T-cell (primary cell): ENCODE results near the gene KCNK2. TPM values are rescaled to one million over a fixed set of nuclear protein-coding genes. Genes with fewer than 3 reads are reported as not detected.

Experiments used
- ATAC-seq, 4 experiments: fragments of 200-7000 bp in 3 of 4; fragments of 150-1000 bp in 1 of 4; cut with Tn5 transposase; replicated peaks in 1 of 4; 1 replicate in 3 of 4; 2 replicates in 1 of 4; pipeline ENCODE4 v1.10.0; 2021; ENCODE audit warnings: moderate library complexity in 3 of 4, mild to moderate bottlenecking in 2 of 4, moderate number of reproducible peaks in 1 of 4
- CTCF ChIA-PET, 2 donors: fragments of 300-600 bp; sonication (Branson Sonifier 250); formaldehyde crosslinking; loops; one replicate each; lab custom pipeline; 2022; ENCODE audit warnings: antibody characterized with exemption in 2 of 2; lab: Charles Lee
- POLR2A ChIA-PET, 2 donors: fragments of 300-600 bp; sonication (Branson Sonifier 250); formaldehyde crosslinking; loops; one replicate each; lab custom pipeline; 2022; ENCODE audit warnings: antibody characterized with exemption in 2 of 2; lab: Charles Lee
- DNase-seq, 35 experiments: peaks; one replicate each; pipeline versions ENCODE4 v3.0.0 to v3.0.0-alpha.2; 2013 to 2023
- H3K27ac ChIP-seq: one replicate; pipeline ENCODE4 v1.5.1; 2013; ENCODE audit warnings: low read length
- H3K27me3 ChIP-seq, 2 experiments: replicated peaks in 1 of 2; 1 replicate in 1 of 2; 2 replicates in 1 of 2; pipeline versions ENCODE4 v1.6.1 to v1.7.0; 2013; ENCODE audit warnings: low read length in 1 of 2, mixed read lengths in 1 of 2; ENCODE audit not compliant: control insufficient read depth in 2 of 2, insufficient read depth in 2 of 2; ENCODE audit errors: extremely low read depth in 1 of 2
- H3K36me3 ChIP-seq, 2 donors: 1 replicate in 1 of 2; 2 replicates in 1 of 2; pipeline versions ENCODE4 v1.6.1 to v1.7.0; 2013; ENCODE audit warnings: low read length in 1 of 2; ENCODE audit not compliant: control insufficient read depth in 2 of 2, insufficient read depth in 1 of 2; ENCODE audit errors: extremely low read depth in 1 of 2
- H3K4me1 ChIP-seq, 2 experiments: 1 replicate in 1 of 2; 2 replicates in 1 of 2; pipeline versions ENCODE4 v1.6.1 to v1.7.0; 2013; ENCODE audit warnings: low read length in 2 of 2, mixed read lengths in 1 of 2; ENCODE audit not compliant: insufficient read depth in 2 of 2, control insufficient read depth in 1 of 2; ENCODE audit errors: extremely low read depth in 1 of 2
- H3K4me3 ChIP-seq, 2 donors: 1 replicate in 1 of 2; 2 replicates in 1 of 2; pipeline versions ENCODE4 v1.5.1 to v1.7.0; 2013; ENCODE audit warnings: mild to moderate bottlenecking in 2 of 2, low read length in 1 of 2, moderate library complexity in 1 of 2; ENCODE audit not compliant: control insufficient read depth in 1 of 2; ENCODE audit errors: extremely low read depth in 1 of 2
- H3K9me3 ChIP-seq: 2 replicates; pipeline ENCODE4 v1.7.0; 2013
- H3K27ac Mint-ChIP-seq, 2 donors: one replicate each; pipeline ENCODE4 v1.8.0; 2020 to 2021; ENCODE audit warnings: mild to moderate bottlenecking in 2 of 2, mixed read lengths in 2 of 2
- H3K27me3 Mint-ChIP-seq, 2 donors: one replicate each; pipeline ENCODE4 v1.8.0; 2021 to 2022; ENCODE audit warnings: mixed read lengths in 2 of 2
- H3K36me3 Mint-ChIP-seq: one replicate; pipeline ENCODE4 v1.8.0; 2021; ENCODE audit warnings: mixed read lengths
- H3K4me1 Mint-ChIP-seq, 3 donors: one replicate each; pipeline ENCODE4 v1.8.0; 2020 to 2022; ENCODE audit warnings: mixed read lengths in 3 of 3, mild to moderate bottlenecking in 1 of 3
- H3K4me3 Mint-ChIP-seq, 3 donors: one replicate each; pipeline ENCODE4 v1.8.0; 2020 to 2022; ENCODE audit warnings: mild to moderate bottlenecking in 3 of 3, mixed read lengths in 3 of 3, moderate library complexity in 3 of 3
- H3K9me3 Mint-ChIP-seq, 3 donors: one replicate each; pipeline ENCODE4 v1.8.0; 2020 to 2022; ENCODE audit warnings: mixed read lengths in 3 of 3
- WGBS: methylation state at CpG from one replicate; pipeline ENCODE4 v1.1.5; 2013; ENCODE audit warnings: missing lambda C conversion rate; ENCODE audit not compliant: insufficient coverage; 5-methylcytosine and 5-hydroxymethylcytosine counted together
- total RNA-seq, 35 experiments: library from RNA in 6 of 35; stranded (reverse) in 6 of 35; fragments of 120-200 nt in 1 of 35; gene quantifications; one replicate each; pipeline versions ENCODE4 v1.2.1 to v1.2.4 and lab custom pipeline; 2013 to 2026

KCNK2 gene
- not detected for total RNA-seq
- total RNA-seq (2013), result not detected
- total RNA-seq (lab: John Stamatoyannopoulos, UW), result 0 to 0.17 (median 0) reads per million in 29 experiments

- Mint-ChIP-seq H3K9me3 (no peaks in the 10 kb centered on the region), H3K4me3 (peak within 1 kb of the TSS in 2 of 3 donors; percentile 7 to 63), H3K27ac (no peak within 1 kb of the TSS), H3K4me1 (peaks cover 4 to 13% (median 12%) of the 10 kb centered on the region in 3 donors), H3K36me3 (no peaks in the 10 kb centered on the region), H3K27me3 (peaks cover 52 to 65% of the 10 kb centered on the region in 2 donors)
- ATAC-seq (no peak), DNase-seq (no peak)
- no peaks in the 10 kb centered on the region for H3K9me3 ChIP-seq
- H3K36me3 ChIP-seq, result no peaks in the 10 kb centered on the region
- ChIA-PET CTCF (no interaction called here), POLR2A (interaction anchor here in 1 of 2 donors (0.7 kb wide), 1 partner anchor 920 kb away, joined by 9 read pairs; no protein-coding TSS in a partner anchor)
- H3K27ac ChIP-seq, result no peak within 1 kb of the TSS
- peaks cover 19 to 24% of the 10 kb centered on the region in 2 experiments for H3K27me3 ChIP-seq
- 4% methylated on average over 66 of the region's 85 CpGs for WGBS
- H3K4me3 ChIP-seq, result peak within 1 kb of the TSS in 1 of 2 donors; percentile 15
- no peaks in the 10 kb centered on the region for H3K4me1 ChIP-seq
These were observed at the start of gene KCNK2 for GRCh38 chr1:215082532-215083382. Gene KCNK2 (plus strand): TSS chr1:215082737. CDS start chr1:215083386, 649 bp downstream.

- H3K36me3 Mint-ChIP-seq, result no peaks in the 10 kb centered on the region
- peaks cover 0 to 6% (median 2%) of the 10 kb centered on the region in 3 donors for H3K9me3 Mint-ChIP-seq
- H3K27ac ChIP-seq, result no peak overlapping the region
- whole genome bisulfite sequencing, result no CpG with 5 or more reads among the region's 1 CpG
- H3K4me1 ChIP-seq, result no peaks in the 10 kb centered on the region
- H3K27me3 Mint-ChIP-seq, result peaks cover 3 to 4% of the 10 kb centered on the region in 2 donors
- no peaks in the 10 kb centered on the region for H3K27me3 ChIP-seq
- no peak overlapping the region for H3K27ac Mint-ChIP-seq
- H3K4me1 Mint-ChIP-seq, result no peaks in the 10 kb centered on the region
- ATAC-seq (no peak), DNase-seq (no peak)
- POLR2A ChIA-PET, result no interaction called here
- H3K4me3 Mint-ChIP-seq, result no peak overlapping the region
- H3K36me3 ChIP-seq, result no peaks in the 10 kb centered on the region
- CTCF ChIA-PET, result no interaction called here
- H3K9me3 ChIP-seq, result no peaks in the 10 kb centered on the region
- H3K4me3 ChIP-seq, result no peak overlapping the region
These were observed 49.5 kb upstream of the KCNK2 start for GRCh38 chr1:215032911-215033526.

- no peaks in the 10 kb centered on the region for H3K9me3 ChIP-seq
- no CpG with 5 or more reads among the region's 2 CpGs for WGBS
- Mint-ChIP-seq H3K4me1 (no peaks in the 10 kb centered on the region), H3K27ac (no peak overlapping the region), H3K36me3 (no peaks in the 10 kb centered on the region), H3K27me3 (peaks cover 4 to 5% of the 10 kb centered on the region in 2 donors), H3K9me3 (peaks cover 0 to 3% (median 2%) of the 10 kb centered on the region in 3 donors), H3K4me3 (no peak overlapping the region)
- no peak overlapping the region for H3K4me3 ChIP-seq
- H3K27me3 ChIP-seq, result no peaks in the 10 kb centered on the region
- H3K4me1 ChIP-seq, result no peaks in the 10 kb centered on the region
- ATAC-seq, result no peak
- H3K36me3 ChIP-seq, result no peaks in the 10 kb centered on the region
- DNase-seq, result no peak
- POLR2A ChIA-PET, result no interaction called here
- H3K27ac ChIP-seq, result no peak overlapping the region
- CTCF ChIA-PET, result no interaction called here
These were observed 42.3 kb upstream of the KCNK2 start for GRCh38 chr1:215040190-215040589.

GRCh38 chr1:215043401-215043800 lies 39.1 kb upstream of the KCNK2 start:
- Histone ChIP-seq H3K4me1 (no peaks in the 10 kb centered on the region), H3K27ac (no peak overlapping the region), H3K9me3 (no peaks in the 10 kb centered on the region), H3K27me3 (no peaks in the 10 kb centered on the region), H3K36me3 (no peaks in the 10 kb centered on the region), H3K4me3 (no peak overlapping the region)
- DNase-seq (no peak), ATAC-seq (no peak)
- Mint-ChIP-seq H3K4me1 (no peaks in the 10 kb centered on the region), H3K4me3 (no peak overlapping the region), H3K27ac (no peak overlapping the region), H3K36me3 (no peaks in the 10 kb centered on the region), H3K9me3 (peaks cover 0 to 3% (median 2%) of the 10 kb centered on the region in 3 donors), H3K27me3 (peaks cover 4 to 5% of the 10 kb centered on the region in 2 donors)
- ChIA-PET CTCF (no interaction called here), POLR2A (no interaction called here)
- no CpG with 5 or more reads among the region's 1 CpG for WGBS

GRCh38 chr1:215044151-215044550 lies 38.4 kb upstream of the KCNK2 start:
- H3K27ac ChIP-seq, result no peak overlapping the region
- no peak overlapping the region for H3K4me3 ChIP-seq
- no CpG with 5 or more reads among the region's 3 CpGs for WGBS
- DNase-seq (no peak), ATAC-seq (no peak)
- CTCF ChIA-PET, result no interaction called here
- no peaks in the 10 kb centered on the region for H3K4me1 Mint-ChIP-seq
- H3K27me3 ChIP-seq, result no peaks in the 10 kb centered on the region
- peaks cover 3 to 4% of the 10 kb centered on the region in 2 donors for H3K27me3 Mint-ChIP-seq
- peaks cover 0 to 3% (median 2%) of the 10 kb centered on the region in 3 donors for H3K9me3 Mint-ChIP-seq
- POLR2A ChIA-PET, result no interaction called here
- no peak overlapping the region for H3K27ac Mint-ChIP-seq
- H3K4me1 ChIP-seq, result no peaks in the 10 kb centered on the region
- H3K36me3 Mint-ChIP-seq, result no peaks in the 10 kb centered on the region
- no peaks in the 10 kb centered on the region for H3K36me3 ChIP-seq
- no peak overlapping the region for H3K4me3 Mint-ChIP-seq
- H3K9me3 ChIP-seq, result no peaks in the 10 kb centered on the region

- Histone ChIP-seq H3K4me1 (no peaks in the 10 kb centered on the region), H3K4me3 (no peak overlapping the region), H3K9me3 (no peaks in the 10 kb centered on the region), H3K27ac (no peak overlapping the region), H3K36me3 (no peaks in the 10 kb centered on the region), H3K27me3 (no peaks in the 10 kb centered on the region)
- WGBS, result 84% methylated on average over 3 of the region's 5 CpGs
- ATAC-seq (no peak), DNase-seq (no peak)
- Mint-ChIP-seq H3K36me3 (no peaks in the 10 kb centered on the region), H3K9me3 (peaks cover 0 to 3% (median 2%) of the 10 kb centered on the region in 3 donors), H3K4me3 (no peak overlapping the region), H3K27ac (no peak overlapping the region), H3K27me3 (no peaks in the 10 kb centered on the region), H3K4me1 (no peaks in the 10 kb centered on the region)
- ChIA-PET POLR2A (no interaction called here), CTCF (no interaction called here)
These were observed 36.7 kb upstream of the KCNK2 start for GRCh38 chr1:215045698-215046308.
